ENCODE results near the gene LTK.

- no peak for TF ChIP-seq EZH2 (optimal IDR thresholded peaks at IDR 0.05; ENCODE audit: low read depth, low read length)
- no peak for TF ChIP-seq CTCF (IDR thresholded peaks at IDR 0.05; ENCODE audit: low read length)
These were observed 20.9 kb downstream of the LTK start for GRCh38 chr15:41492597-41493204.

Data from MM.1S (cell line).